Stimulated activated CD4-positive, alpha-beta T cell treated with anti-CD3 and anti-CD28 coated beads, Interleukin-4, amount 100 ng/mL, for 24 hours (primary cell): Measurements from ENCODE around the gene BAX.
"Not testable (repeated sequence)": the region's sequence is repeated elsewhere in the genome, so short reads cannot be mapped to it uniquely, and the experiment has no call there.

Source experiments
- DNase-seq: peaks from one replicate; pipeline ENCODE4 v3.0.0-alpha.2; 2020

BAX gene

GRCh38 chr19:48954595-48955307, at the start of gene BAX:
Gene BAX (plus strand): TSS chr19:48954875. CDS start chr19:48954929, 54 bp downstream.
- peak; percentile 96 for DNase-seq

- no peak for DNase-seq
Measured at GRCh38 chr19:48905664-48906063, 49.0 kb upstream of the BAX start.

- DNase-seq = no peak
Measured at GRCh38 chr19:48906324-48906723, 48.4 kb upstream of the BAX start.

GRCh38 chr19:48907671-48908070, 47.0 kb upstream of the BAX start:
- DNase-seq = no peak

- DNase-seq = not testable (repeated sequence)
Measured at GRCh38 chr19:48909424-48910077, 45.1 kb upstream of the BAX start.

GRCh38 chr19:48910803-48911202, 43.9 kb upstream of the BAX start:
- DNase-seq = no peak

GRCh38 chr19:48913114-48913889, 41.4 kb upstream of the BAX start:
- DNase-seq = no peak

GRCh38 chr19:48914181-48914580, 40.5 kb upstream of the BAX start:
- DNase-seq = no peak

- DNase-seq = no peak
Measured at GRCh38 chr19:48915757-48916156, 38.9 kb upstream of the BAX start.

- DNase-seq = no peak
Measured at GRCh38 chr19:48918071-48918470, 36.6 kb upstream of the BAX start.

- no peak for DNase-seq
Measured at GRCh38 chr19:48918801-48919247, 35.9 kb upstream of the BAX start.

GRCh38 chr19:48919271-48919670, 35.4 kb upstream of the BAX start:
- not testable (repeated sequence) for DNase-seq

GRCh38 chr19:48920949-48921348, 33.7 kb upstream of the BAX start:
- no peak for DNase-seq

- no peak for DNase-seq
Measured at GRCh38 chr19:48921721-48922500, 32.8 kb upstream of the BAX start.

GRCh38 chr19:48922548-48923490, 31.9 kb upstream of the BAX start:
- DNase-seq = no peak

GRCh38 chr19:48925240-48925843, 29.3 kb upstream of the BAX start:
- peak; percentile 9 for DNase-seq

- not testable (repeated sequence) for DNase-seq
Measured at GRCh38 chr19:48925890-48926289, 28.8 kb upstream of the BAX start.

GRCh38 chr19:48926909-48927308, 27.8 kb upstream of the BAX start:
- DNase-seq = peak; percentile 29

GRCh38 chr19:48927692-48928091, 27.0 kb upstream of the BAX start:
- not testable (repeated sequence) for DNase-seq

GRCh38 chr19:48928164-48929025, 26.3 kb upstream of the BAX start:
- no peak for DNase-seq
